Stimulated activated CD8-positive, alpha-beta memory T cell treated with anti-CD3 and anti-CD28 coated beads, Interleukin-7, amount 100 ng/mL, for 24 hours (primary cell): Measurements from ENCODE around the gene NEO1.

Experiments
- DNase-seq: peaks from one replicate; pipeline ENCODE4 v3.0.0-alpha.2; 2020; ENCODE audit warnings: low read depth

Gene NEO1

DNA sequence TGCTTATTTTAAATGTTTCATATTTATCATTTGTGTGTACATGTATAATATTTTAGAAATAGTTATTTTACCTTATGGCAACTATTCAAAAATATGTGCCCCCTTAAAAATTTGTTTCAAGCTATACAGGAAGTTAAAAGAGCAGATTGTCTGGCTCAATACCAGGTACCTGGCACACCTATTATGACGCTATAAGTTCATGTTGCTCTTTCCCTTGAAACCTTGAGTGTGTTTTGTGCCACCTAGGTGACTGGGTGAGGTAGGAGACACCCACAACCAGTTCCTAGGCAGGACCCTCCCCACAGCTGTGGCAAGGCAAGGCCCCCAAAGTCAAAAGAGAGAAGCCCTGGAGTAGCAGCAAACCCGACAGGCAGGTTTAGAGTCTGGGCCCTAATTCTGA lies 20.6 kb upstream of the NEO1 start:
- DNase-seq = no peak

- no peak for DNase-seq
These were observed 18.7 kb upstream of the NEO1 start for GRCh38 chr15:73033611-73034010.

DNA sequence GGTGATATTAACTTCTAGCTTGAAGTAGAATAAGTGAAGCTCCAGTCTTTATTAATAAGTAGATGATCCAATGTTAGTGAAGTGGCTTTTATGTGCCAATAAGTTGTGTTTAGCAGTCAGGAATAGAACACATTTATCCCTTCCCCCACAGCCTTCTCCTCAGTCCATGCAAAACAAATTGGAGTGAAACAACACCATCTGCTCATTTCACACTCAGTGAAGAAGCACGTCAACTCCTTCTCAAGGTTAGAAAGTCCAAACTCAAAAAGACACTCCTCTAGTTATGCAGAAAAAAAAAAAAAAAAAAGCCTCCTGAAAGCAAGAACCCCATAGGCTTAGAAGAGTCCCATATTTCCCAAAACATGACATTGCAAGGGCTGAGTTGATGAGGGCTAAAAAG lies 18.0 kb upstream of the NEO1 start:
- DNase-seq = no peak

DNA sequence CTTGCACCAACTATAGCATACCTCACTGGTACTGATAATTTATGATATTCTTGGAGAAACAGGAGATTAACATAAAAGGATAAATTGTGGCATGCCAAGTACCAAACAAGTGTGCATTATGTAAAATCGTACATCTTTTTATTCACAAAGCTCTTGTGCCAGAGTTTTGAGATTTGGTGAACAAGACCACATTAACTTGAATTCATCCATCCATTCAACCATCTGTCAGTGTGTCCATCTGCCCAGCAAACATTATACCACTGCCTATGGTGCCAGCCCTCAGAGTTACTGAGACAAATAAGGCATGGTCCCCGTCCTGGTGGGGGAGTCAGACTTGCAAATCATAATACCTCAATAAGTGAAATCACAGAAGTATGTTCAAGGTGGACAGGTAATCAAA lies 17.0 kb upstream of the NEO1 start:
- DNase-seq = no peak

DNA sequence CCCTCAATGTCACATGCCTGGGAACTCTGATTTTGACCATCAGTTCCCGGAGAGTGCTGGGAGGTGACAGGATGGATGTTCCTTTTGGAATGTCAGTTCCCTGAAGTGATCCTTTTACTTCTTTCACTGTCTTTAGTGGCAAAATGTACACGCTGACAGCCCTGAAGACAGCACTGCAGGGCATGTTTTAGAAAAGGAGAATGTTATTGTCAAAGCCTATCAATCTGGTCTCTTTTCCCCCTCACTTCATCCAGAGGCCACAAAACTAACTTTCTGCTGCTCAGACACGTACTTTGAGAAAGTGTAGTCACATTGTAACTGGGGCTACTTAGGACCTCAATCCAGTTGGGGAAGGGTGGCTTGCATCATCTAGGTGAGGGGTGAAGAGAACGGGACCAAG lies 14.0 kb upstream of the NEO1 start:
- no peak for DNase-seq

- DNase-seq = no peak
These were observed 6.2 kb upstream of the NEO1 start for GRCh38 chr15:73046073-73046472.

- DNase-seq = no peak
These were observed 4.4 kb upstream of the NEO1 start for GRCh38 chr15:73047882-73048281.

DNA sequence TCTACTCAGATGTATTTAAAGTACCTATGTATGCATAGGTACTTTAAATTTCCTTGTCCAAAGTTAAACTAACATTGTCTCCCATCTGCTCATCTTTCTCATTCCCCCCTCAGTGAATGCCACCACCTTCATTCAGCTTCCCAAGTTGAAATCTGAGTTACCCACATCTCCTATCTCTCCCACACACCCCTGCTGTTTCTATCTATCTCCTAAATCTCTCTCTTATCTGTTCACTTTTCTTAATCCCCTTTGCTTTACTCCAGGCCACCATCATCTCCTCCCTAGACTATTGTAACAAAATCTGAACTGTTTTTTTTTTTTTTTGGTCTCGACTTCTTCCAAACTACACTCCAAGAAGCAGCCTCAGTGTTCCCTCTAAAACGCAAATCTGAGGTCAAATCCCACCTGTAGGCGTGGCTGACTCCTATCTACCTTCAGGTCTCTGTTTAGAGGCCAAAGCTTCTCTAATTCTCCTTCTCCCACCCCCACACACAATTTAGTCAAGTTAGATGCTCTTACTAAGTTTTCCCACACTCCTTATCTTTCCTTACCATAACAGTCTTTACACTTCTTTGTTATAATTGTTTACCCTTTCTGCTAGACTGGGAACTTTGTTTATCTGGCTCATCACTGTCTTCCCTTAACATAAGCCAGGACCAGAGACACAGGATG lies 3.5 kb upstream of the NEO1 start:
- no peak for DNase-seq

GRCh38 chr15:73049564-73050215 lies 2.6 kb upstream of the NEO1 start:
- DNase-seq = no peak

DNA sequence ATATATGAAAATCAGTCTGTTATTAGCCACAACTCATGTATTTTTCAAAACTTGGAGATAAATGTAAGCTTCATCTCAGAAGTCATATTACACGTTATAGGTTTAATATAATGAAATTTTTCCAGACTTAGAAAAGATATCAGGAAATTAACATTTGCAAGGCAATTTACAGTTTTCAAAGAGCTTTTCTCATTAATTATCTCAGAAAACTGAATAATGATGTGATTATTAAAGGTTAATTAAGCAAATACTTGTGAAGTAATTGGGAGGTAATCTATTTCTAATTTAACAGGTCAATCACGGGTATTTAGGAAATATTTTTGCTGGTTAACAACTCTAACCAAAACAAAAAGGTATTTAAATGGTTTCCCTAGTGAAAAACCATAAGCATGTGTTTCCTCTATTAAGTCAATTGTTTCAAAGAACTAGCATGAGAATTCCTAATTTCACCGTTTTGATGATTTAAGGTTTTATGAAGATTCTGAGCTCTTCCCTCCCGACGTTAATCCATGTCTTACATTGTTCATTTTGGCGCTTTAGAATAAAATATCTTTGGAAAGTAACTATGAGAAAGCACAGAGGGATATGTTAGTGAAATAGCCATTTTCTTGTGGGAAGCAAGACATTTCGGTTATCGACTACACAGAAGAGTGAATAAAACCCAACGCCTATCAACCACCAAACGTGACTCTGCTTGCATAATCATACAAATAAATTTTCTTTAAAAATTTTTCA lies 1.5 kb upstream of the NEO1 start:
- no peak for DNase-seq

DNA sequence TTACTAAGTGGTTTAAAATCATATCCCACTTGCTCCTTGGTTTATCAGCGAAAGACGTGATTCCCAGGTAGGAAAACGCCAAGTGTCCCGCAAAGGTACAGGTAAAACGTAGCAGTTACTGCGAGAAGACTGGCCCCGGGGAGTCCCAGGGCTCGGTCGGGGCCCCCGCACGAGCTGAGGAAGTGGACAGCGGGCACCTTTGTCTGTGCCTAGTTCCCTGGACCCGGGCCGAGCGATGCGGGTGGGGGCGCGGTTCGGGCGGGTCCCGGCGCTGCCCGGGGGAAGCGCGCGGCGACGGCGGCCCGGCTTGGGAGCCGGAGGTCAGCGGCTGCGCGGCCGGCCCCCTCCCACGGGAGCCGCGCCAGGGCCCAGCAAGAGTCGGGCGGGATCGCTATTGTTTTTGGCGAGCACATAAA lies 864 bp upstream of the NEO1 start:
- no peak for DNase-seq

GRCh38 chr15:73052653-73053397 lies 562 bp downstream of the NEO1 start:
- no peak for DNase-seq

DNA sequence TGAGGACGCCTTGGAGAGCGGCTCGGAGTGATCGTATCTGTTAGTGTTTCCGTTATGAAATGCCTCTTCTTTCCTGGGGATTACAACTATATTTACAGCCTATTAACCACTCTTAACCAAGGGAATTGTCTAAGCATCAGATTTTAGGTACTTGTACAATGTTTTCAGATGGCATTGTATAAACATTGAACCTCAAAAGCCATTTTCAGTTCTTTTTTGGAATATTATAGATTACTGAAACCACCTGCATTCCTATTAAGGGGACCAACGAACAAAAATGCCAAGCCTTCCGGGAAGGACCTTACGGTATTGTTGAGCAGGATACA lies 1.1 kb downstream of the NEO1 start:
- no peak for DNase-seq

GRCh38 chr15:73054417-73054953 lies 2.2 kb downstream of the NEO1 start:
- no peak for DNase-seq

- DNase-seq = no peak
These were observed 4.2 kb downstream of the NEO1 start for GRCh38 chr15:73056460-73056859.

DNA sequence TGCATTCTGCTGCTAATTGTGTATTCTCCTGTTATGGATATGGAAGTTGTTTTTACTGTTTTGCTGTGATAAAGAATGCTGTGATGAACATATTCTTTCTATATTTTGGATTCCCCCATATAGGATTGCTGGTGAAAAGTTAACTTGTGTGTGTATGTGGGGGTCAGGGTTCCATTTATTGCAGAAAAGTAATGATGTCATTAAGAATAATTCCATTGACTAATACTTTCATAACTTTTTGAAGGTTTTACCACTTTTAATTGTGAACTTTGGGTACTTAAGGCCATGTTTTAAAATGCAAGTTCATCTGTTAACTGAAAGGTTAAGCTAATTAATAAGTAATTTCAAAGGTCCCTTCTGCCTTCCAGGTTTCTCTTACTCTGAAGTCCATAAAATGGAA lies 6.2 kb downstream of the NEO1 start:
- no peak for DNase-seq

DNA sequence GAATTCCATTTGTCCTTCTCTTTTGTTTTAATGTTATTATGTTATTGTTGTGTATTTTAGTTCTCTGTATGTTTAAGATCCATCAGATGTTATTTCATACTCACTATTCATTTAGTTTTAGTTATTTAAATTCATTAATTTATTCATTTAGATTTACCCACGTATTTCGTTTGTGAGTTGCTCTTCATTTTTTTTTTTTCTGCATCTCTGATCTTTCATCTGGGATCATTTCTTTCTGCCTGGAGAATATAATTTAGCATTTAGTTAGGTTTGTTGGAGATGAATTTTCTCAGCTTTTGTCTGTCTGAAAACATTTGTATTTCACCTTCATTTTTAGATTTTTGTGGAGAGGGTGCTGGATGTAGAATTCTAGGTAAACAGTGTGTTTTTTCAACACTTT lies 12.9 kb downstream of the NEO1 start:
- no peak for DNase-seq

GRCh38 chr15:73069109-73069508 lies 16.8 kb downstream of the NEO1 start:
- no peak for DNase-seq

GRCh38 chr15:73072894-73073293 lies 20.6 kb downstream of the NEO1 start:
- no peak for DNase-seq

DNA sequence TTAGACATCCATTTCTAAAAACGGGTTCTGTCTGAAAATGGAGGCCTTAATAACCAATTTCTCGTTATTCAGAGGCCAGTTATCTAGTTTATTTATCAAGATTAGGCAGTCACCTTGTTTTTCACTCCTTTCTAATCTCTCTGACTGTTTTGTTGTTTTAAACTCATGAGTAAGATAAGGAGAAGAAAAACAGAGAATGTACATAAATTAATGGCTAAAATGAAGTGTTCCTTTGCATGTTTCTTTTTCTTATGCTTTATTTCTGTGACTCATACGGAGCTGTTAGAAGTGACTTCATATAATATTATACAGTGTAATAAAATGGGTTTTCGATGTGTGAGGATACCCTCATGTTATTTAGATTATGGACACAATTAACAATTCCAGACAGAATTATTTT lies 22.0 kb downstream of the NEO1 start:
- no peak for DNase-seq

GRCh38 chr15:73075160-73075859 lies 23.0 kb downstream of the NEO1 start:
- no peak for DNase-seq

- no peak for DNase-seq
These were observed 26.0 kb downstream of the NEO1 start for GRCh38 chr15:73078291-73078690.
